Chondrocyte (in vitro differentiated cells): Measurements from ENCODE around the gene MYT1. TPM values are rescaled to one million over a fixed set of nuclear protein-coding genes. Genes with fewer than 3 reads are reported as not detected.
"Not testable (repeated sequence)": the region's sequence is repeated elsewhere in the genome, so short reads cannot be mapped to it uniquely, and the experiment has no call there.

ENCODE experiments used
- DNase-seq: peaks from one replicate; pipeline ENCODE4 v3.0.0; 2021; ENCODE audit warnings: mixed read lengths, low spot score
- H3K27ac Mint-ChIP-seq: one replicate; pipeline ENCODE4 v1.8.0; 2021; ENCODE audit warnings: mild to moderate bottlenecking, moderate library complexity, mixed read lengths; ENCODE audit not compliant: unreplicated experiment
- H3K27me3 Mint-ChIP-seq: 2 replicates; pipeline ENCODE4 v1.8.0; 2021; ENCODE audit warnings: low read depth, mixed read lengths
- H3K36me3 Mint-ChIP-seq: 2 replicates; pipeline ENCODE4 v1.8.0; 2021; ENCODE audit warnings: low read depth, mixed read lengths
- H3K4me1 Mint-ChIP-seq: 2 replicates; pipeline ENCODE4 v1.8.0; 2021; ENCODE audit warnings: low read depth, mild to moderate bottlenecking, mixed read lengths
- H3K4me3 Mint-ChIP-seq: one replicate; pipeline ENCODE4 v1.8.0; 2021; ENCODE audit warnings: mild to moderate bottlenecking, moderate library complexity, mixed read lengths; ENCODE audit not compliant: unreplicated experiment
- H3K9me3 Mint-ChIP-seq: 2 replicates; pipeline ENCODE4 v1.8.0; 2021; ENCODE audit warnings: low read depth, mixed read lengths
- CTCF ChIP-seq: fragments of 200-600 bp; sonication (generic); IDR thresholded peaks from 2 replicates; pipeline ENCODE4 v1.5.0; 2021; ENCODE audit warnings: antibody characterized with exemption, mild to moderate bottlenecking, moderate library complexity
- total RNA-seq: library from RNA; stranded (reverse); gene quantifications from 3 replicates; pipeline ENCODE4 v1.2.1, GENCODE V29; 2021

The MYT1 gene
- total RNA-seq, 1 donor from 2014 or later = not detected

- Mint-ChIP-seq H3K4me3 (no peak overlapping the region), H3K27ac (no peak overlapping the region), H3K27me3 (peaks cover 23% of the 10 kb centered on the region), H3K4me1 (no peaks in the 10 kb centered on the region), H3K9me3 (peaks cover 4% of the 10 kb centered on the region), H3K36me3 (no peaks in the 10 kb centered on the region)
- no peak for TF ChIP-seq CTCF
- no peak for DNase-seq
Measured at GRCh38 chr20:64183313-64183712, 19.1 kb downstream of the MYT1 start.

- Mint-ChIP-seq H3K4me1 (no peaks in the 10 kb centered on the region), H3K9me3 (peaks cover 4% of the 10 kb centered on the region), H3K36me3 (no peaks in the 10 kb centered on the region), H3K27me3 (peaks cover 37% of the 10 kb centered on the region), H3K27ac (no peak overlapping the region), H3K4me3 (no peak overlapping the region)
- DNase-seq = no peak
- TF ChIP-seq CTCF = no peak
Measured at GRCh38 chr20:64184795-64185194, 20.5 kb downstream of the MYT1 start.

- peaks cover 37% of the 10 kb centered on the region for H3K27me3 Mint-ChIP-seq
- no peaks in the 10 kb centered on the region for H3K4me1 Mint-ChIP-seq
- H3K4me3 Mint-ChIP-seq = no peak overlapping the region
- TF ChIP-seq CTCF = no peak
- peaks cover 4% of the 10 kb centered on the region for H3K9me3 Mint-ChIP-seq
- no peaks in the 10 kb centered on the region for H3K36me3 Mint-ChIP-seq
- no peak overlapping the region for H3K27ac Mint-ChIP-seq
- DNase-seq = no peak
Measured at GRCh38 chr20:64185276-64185900, 21.1 kb downstream of the MYT1 start.

GRCh38 chr20:64186071-64186598 is 21.9 kb downstream of the MYT1 start:
- no peak for TF ChIP-seq CTCF
- Mint-ChIP-seq H3K9me3 (peaks cover 4% of the 10 kb centered on the region), H3K4me1 (no peaks in the 10 kb centered on the region), H3K36me3 (no peaks in the 10 kb centered on the region), H3K27me3 (peaks cover 34% of the 10 kb centered on the region), H3K27ac (no peak overlapping the region), H3K4me3 (no peak overlapping the region)
- DNase-seq = no peak

- H3K27me3 Mint-ChIP-seq = peaks cover 36% of the 10 kb centered on the region
- H3K4me1 Mint-ChIP-seq, H3K4me3 Mint-ChIP-seq, H3K36me3 Mint-ChIP-seq, DNase-seq, H3K9me3 Mint-ChIP-seq, H3K27ac Mint-ChIP-seq: not testable (repeated sequence)
Measured at GRCh38 chr20:64187213-64187612, 23.0 kb downstream of the MYT1 start.

- no peak for DNase-seq
- TF ChIP-seq CTCF = no peak
- H3K27ac Mint-ChIP-seq = no peak overlapping the region
- H3K9me3 Mint-ChIP-seq = peaks cover 4% of the 10 kb centered on the region
- no peak overlapping the region for H3K4me3 Mint-ChIP-seq
- H3K27me3 Mint-ChIP-seq = peaks cover 43% of the 10 kb centered on the region
- no peaks in the 10 kb centered on the region for H3K36me3 Mint-ChIP-seq
- H3K4me1 Mint-ChIP-seq = no peaks in the 10 kb centered on the region
Measured at GRCh38 chr20:64188091-64188490, 23.8 kb downstream of the MYT1 start.
